ENCODE results near the gene EYA2. TPM values are rescaled to one million over a fixed set of nuclear protein-coding genes. Genes with fewer than 3 reads are reported as not detected.

Gene EYA2
- total RNA-seq, 1 experiment from 2014 or later: 0.74 TPM

- Histone ChIP-seq H2BK15ac (ENCODE audit: low read depth, low read length) (no peak overlapping the region), H3K18ac (ENCODE audit: insufficient read length, low read depth, low read length) (no peak overlapping the region), H2AK5ac (ENCODE audit: insufficient read length, low read length) (no peak overlapping the region), H3K9ac (ENCODE audit: extremely low read depth, insufficient read length, low read length) (no peak overlapping the region), H3K4me2 (ENCODE audit: insufficient read depth, insufficient read length, low read length) (no peak overlapping the region), H3K4me1 (ENCODE audit: insufficient read depth, low read length) (no peaks in the 10 kb centered on the region), H3K56ac (ENCODE audit: insufficient read length, low read depth, low read length) (no peak overlapping the region), H3K27ac (ENCODE audit: insufficient read length, low read depth, low read length) (no peak overlapping the region), H2BK20ac (ENCODE audit: low read depth, low read length, poor library complexity, severe bottlenecking) (no peak overlapping the region), H2AFZ (ENCODE audit: low read length) (no peak overlapping the region), H4K8ac (replicated peaks; ENCODE audit: insufficient read length, low read depth, low read length) (no peak overlapping the region), H2BK5ac (ENCODE audit: insufficient read length, low read length) (no peak overlapping the region), H3T11ph (ENCODE audit: low read length) (no peak overlapping the region), H2BK12ac (ENCODE audit: insufficient read length, low read depth, low read length) (no peak overlapping the region), H3K4ac (ENCODE audit: low read depth, low read length) (no peak overlapping the region), H3K9me3 (ENCODE audit: control insufficient read depth, low read depth, low read length) (no peaks in the 10 kb centered on the region), H4K91ac (ENCODE audit: insufficient read length, low read depth, low read length) (no peak overlapping the region), H4K20me1 (ENCODE audit: control insufficient read depth, insufficient read depth, insufficient read length) (no peaks in the 10 kb centered on the region), H3K79me1 (ENCODE audit: insufficient read depth, low read depth, low read length, poor library complexity, severe bottlenecking) (peaks cover 2% of the 10 kb centered on the region), H2BK120ac (ENCODE audit: low read depth, low read length, poor library complexity, severe bottlenecking) (no peak overlapping the region), H3K79me2 (ENCODE audit: insufficient read depth, low read length) (peaks cover 4% of the 10 kb centered on the region; the same call in 1 of the 2 replicates), H3K23me2 (ENCODE audit: insufficient read length, low read depth, low read length, poor library complexity, severe bottlenecking) (no peaks in the 10 kb centered on the region), H3K14ac (ENCODE audit: insufficient read depth, low read length) (no peak overlapping the region), H3K23ac (ENCODE audit: insufficient read length, low read depth, low read length) (no peak overlapping the region), H4K5ac (ENCODE audit: insufficient read length, low read depth, low read length) (no peak overlapping the region), H3K27me3 (ENCODE audit: insufficient read depth, low read length) (no peaks in the 10 kb centered on the region)
- DNase-seq: no peak
- Mint-ChIP-seq H3K27ac (no peak overlapping the region), H3K4me3 (no peak overlapping the region), H3K27me3 (ENCODE audit: low read depth) (no peaks in the 10 kb centered on the region), H3K36me3 (ENCODE audit: insufficient read depth in 1 of 3, low read depth in 3 of 3) (peaks cover 21 to 36% (median 21%) of the 10 kb centered on the region in 3 experiments; a peak in 6 of 7 replicates), H3K4me1 (peaks cover 4% of the 10 kb centered on the region in 2 experiments; a peak in 3 of 4 replicates), H3K9me3 (no peaks in the 10 kb centered on the region; a peak in 1 of 5 replicates)
- WGBS (ENCODE audit: extremely low coverage, insufficient read length, low lambda C conversion rate): no CpG with 5 or more reads among the region's 9 CpGs
- no peak for TF ChIP-seq CTCF (conservative IDR thresholded peaks at IDR 0.05)
These were observed 318.1 kb downstream of the EYA2 start for GRCh38 chr20:47212606-47213207.
